ENCODE measurements around the gene ITGAL. TPM values are rescaled to one million over a fixed set of nuclear protein-coding genes. Genes with fewer than 3 reads are reported as not detected.

ITGAL gene
- total and polyA plus RNA-seq, 2 of the 8 experiments (the other 6 are each of a cell fraction or from before 2014, with no cell fraction given) = not detected

DNA sequence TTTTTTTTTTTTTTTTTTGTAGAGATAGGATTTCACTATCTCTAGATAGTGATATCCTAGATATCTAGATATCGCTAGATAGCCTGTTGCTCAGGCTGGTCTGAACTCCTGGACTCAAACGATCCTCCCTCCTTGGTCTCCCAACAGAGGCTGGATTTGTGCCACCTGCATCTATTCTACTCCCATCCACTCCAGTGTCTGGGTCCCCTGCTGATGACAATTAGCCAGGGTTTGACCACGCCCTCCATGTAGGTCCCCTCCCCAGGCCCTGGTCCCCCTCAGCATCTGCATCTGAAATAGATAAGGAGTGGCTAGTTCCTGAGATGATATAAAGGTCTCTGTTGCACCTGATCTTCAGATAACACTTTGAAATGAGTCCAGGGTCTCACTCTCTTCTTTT is 96.7 kb downstream of the ITGAL start:
- H4K20me1 ChIP-seq (replicated peaks in 1 of 2; ENCODE audit: control insufficient read depth in 1 of 2, insufficient read depth in 2 of 2, low read length in 2 of 2) = peaks cover 0 to 2% of the 10 kb centered on the region in 2 experiments
- no peak overlapping the region for H2BK12ac ChIP-seq (ENCODE audit: low read depth, low read length)
- no peak overlapping the region for H2BK15ac ChIP-seq (ENCODE audit: low read length)
- H3K23ac ChIP-seq (ENCODE audit: insufficient read length) = no peak overlapping the region
- no peak overlapping the region for H2AFZ ChIP-seq (ENCODE audit: low read length)
- 81% methylated on average over 3 of the region's 3 CpGs; no CpG with 5 or more reads in 1 of the 2 experiments for WGBS, 2 experiments (ENCODE audit: extremely low coverage in 1 of 2, insufficient coverage in 1 of 2, insufficient read length in 1 of 2, insufficient replicate concordance in 2 of 2, low coverage in 1 of 2, low lambda C conversion rate in 2 of 2, missing lambda C conversion rate in 1 of 2)
- H3K18ac ChIP-seq (ENCODE audit: extremely low read depth, low read length) = no peak overlapping the region
- H3K79me1 ChIP-seq (ENCODE audit: low read depth, low read length) = no peaks in the 10 kb centered on the region
- FAIRE-seq (no peak), DNase-seq (ENCODE audit: low read depth in 1 of 2, low spot score in 2 of 2) (no peak)
- H3K23me2 ChIP-seq (ENCODE audit: low read depth, low read length) = peaks cover 12% of the 10 kb centered on the region; the same call in 1 of the 2 replicates
- H3K4ac ChIP-seq (replicated peaks; ENCODE audit: insufficient read length, low read depth, low read length) = no peak overlapping the region
- H2BK5ac ChIP-seq (ENCODE audit: low read depth, low read length) = no peak overlapping the region
- no peak overlapping the region for H3K4me3 ChIP-seq (ENCODE audit: extremely low read depth in 1 of 4, insufficient read depth in 2 of 4, low read depth in 3 of 4, low read length in 4 of 4)
- H3K14ac ChIP-seq (ENCODE audit: insufficient read length) = no peak overlapping the region
- ChIA-PET CTCF (ENCODE audit: partially characterized antibody) (interaction anchor here (1.2 to 1.9 kb wide), 2 partner anchors 16 to 139 kb away, joined by 3 to 6 read pairs; partner anchors contain the start of genes DCTPP1 and ZNF785), POLR2A (ENCODE audit: partially characterized antibody) (interaction anchor here (3.8 kb wide), 1 partner anchor 11 kb away, joined by 17 read pairs; the partner anchor contains the start of gene ZNF764)
- H4K8ac ChIP-seq (ENCODE audit: extremely low read depth, insufficient read depth, low read length) = no peak overlapping the region
- no peak overlapping the region for H3K9ac ChIP-seq (replicated peaks in 1 of 4; ENCODE audit: extremely low read depth in 1 of 4, low read depth in 3 of 4, low read length in 3 of 4)
- H3K27ac ChIP-seq (ENCODE audit: low read depth, low read length) = no peak overlapping the region
- H3K4me1 ChIP-seq (replicated peaks in 1 of 4; ENCODE audit: control insufficient read depth in 3 of 4, insufficient read depth in 4 of 4, low read length in 3 of 4) = peaks cover 0 to 9% (median 2%) of the 10 kb centered on the region in 4 experiments; a peak in 5 of 7 replicates
- no peak overlapping the region for H4K91ac ChIP-seq (replicated peaks; ENCODE audit: insufficient read length, low read length)
- H3K27me3 ChIP-seq (replicated peaks in 1 of 4; ENCODE audit: control insufficient read depth in 3 of 4, extremely low read depth in 1 of 4, insufficient read depth in 3 of 4, low read length in 3 of 4) = no peaks in the 10 kb centered on the region; a peak in 1 of 7 replicates
- no peak overlapping the region for H2AK5ac ChIP-seq (ENCODE audit: low read depth, low read length)
- no peaks in the 10 kb centered on the region for H3K9me3 ChIP-seq (ENCODE audit: insufficient read depth in 2 of 2, low read depth in 1 of 2, low read length in 1 of 2)
- no peak overlapping the region for H3K56ac ChIP-seq (replicated peaks; ENCODE audit: insufficient read length, low read depth, low read length)
- no peak overlapping the region for H3K4me2 ChIP-seq (ENCODE audit: insufficient read depth in 1 of 2, low read depth in 2 of 2, low read length in 2 of 2)
- H2BK120ac ChIP-seq (replicated peaks; ENCODE audit: low read depth, low read length) = no peak overlapping the region
- H4K5ac ChIP-seq (ENCODE audit: insufficient read length, low read depth, low read length) = no peak overlapping the region
- no peaks in the 10 kb centered on the region for H3K79me2 ChIP-seq (ENCODE audit: control insufficient read depth in 1 of 2, insufficient read depth in 2 of 2, low read length in 2 of 2)
- H2BK20ac ChIP-seq (ENCODE audit: low read length) = no peak overlapping the region
- H3K36me3 ChIP-seq (ENCODE audit: control insufficient read depth in 2 of 4, insufficient read depth in 4 of 4, low read length in 3 of 4) = no peaks in the 10 kb centered on the region
- TF ChIP-seq KDM1A (IDR thresholded peaks at IDR 0.05; ENCODE audit: borderline replicate concordance, low read length) (no peak), TAF1 (IDR thresholded peaks at IDR 0.05; ENCODE audit: low read depth, low read length) (no peak), EP300 (IDR thresholded peaks at IDR 0.05; ENCODE audit: borderline replicate concordance in 1 of 2, low read depth in 2 of 2, low read length in 2 of 2) (no peak), JUND (IDR thresholded peaks at IDR 0.05; ENCODE audit: low read length) (no peak), HDAC2 (IDR thresholded peaks at IDR 0.05; ENCODE audit: borderline replicate concordance in 1 of 2, low read depth in 2 of 2, low read length in 2 of 2) (no peak), EGR1 (IDR thresholded peaks at IDR 0.05; ENCODE audit: borderline replicate concordance, low read depth, low read length) (no peak)
